HG02970 (cell line): ENCODE data around the gene GATB.

Experiments used
- ATAC-seq: cut with Tn5 transposase; IDR thresholded peaks from one replicate; pipeline ENCODE4 v1.9.1; 2021; ENCODE audit warnings: mild to moderate bottlenecking, moderate library complexity, moderate number of reproducible peaks; ENCODE audit not compliant: unreplicated experiment, low FRiP score

GATB gene

GRCh38 chr4:151678048-151678872, 82.5 kb downstream of the GATB start:
- no peak for ATAC-seq

DNA sequence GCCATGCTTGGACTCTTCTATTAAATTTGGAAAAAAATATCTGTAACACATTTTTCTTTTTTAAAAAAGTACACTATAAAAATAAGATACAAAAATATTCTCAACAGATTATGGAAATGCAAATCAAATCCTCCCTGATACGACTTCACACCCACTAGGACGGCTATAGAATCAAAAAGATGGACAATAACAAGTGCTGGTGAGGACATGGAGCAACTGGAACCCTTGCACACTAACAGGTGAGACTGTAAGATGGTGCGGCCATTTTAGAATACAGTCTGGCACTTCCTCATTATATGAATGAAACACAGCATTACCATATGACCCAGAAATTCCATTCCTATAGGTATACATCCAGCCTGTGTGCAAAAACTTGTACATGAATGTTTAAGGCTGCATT, 83.6 kb downstream of the GATB start:
- no peak for ATAC-seq

GRCh38 chr4:151676301-151676700, 84.5 kb downstream of the GATB start:
- no peak for ATAC-seq

DNA sequence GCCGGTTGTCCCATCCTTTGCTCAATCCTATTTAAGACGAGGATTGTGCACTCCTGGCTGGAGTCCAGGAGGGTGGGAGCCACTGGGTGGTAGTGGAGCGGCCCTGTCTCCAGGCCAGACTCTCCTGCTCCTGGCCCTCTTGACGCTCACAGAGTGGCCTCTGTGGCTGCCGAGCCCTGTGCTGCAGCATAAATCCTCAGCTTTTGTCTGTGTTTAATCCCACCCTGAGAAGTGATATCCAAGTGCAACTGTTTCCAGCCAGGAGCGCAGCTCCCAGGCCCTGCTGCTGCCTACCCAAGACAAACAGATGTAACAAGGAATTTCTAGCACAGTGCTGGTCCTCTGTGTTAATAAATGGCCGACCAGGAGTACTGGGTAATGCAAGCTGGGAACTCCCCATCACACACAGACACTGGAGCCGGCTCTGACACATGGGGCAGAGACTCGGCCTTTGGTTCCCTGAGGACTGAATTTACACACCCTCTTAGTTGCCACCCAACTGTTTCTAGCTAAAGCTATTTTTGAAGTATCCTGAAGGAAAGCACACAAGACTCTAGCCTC, 85.3 kb downstream of the GATB start:
- no peak for ATAC-seq

DNA sequence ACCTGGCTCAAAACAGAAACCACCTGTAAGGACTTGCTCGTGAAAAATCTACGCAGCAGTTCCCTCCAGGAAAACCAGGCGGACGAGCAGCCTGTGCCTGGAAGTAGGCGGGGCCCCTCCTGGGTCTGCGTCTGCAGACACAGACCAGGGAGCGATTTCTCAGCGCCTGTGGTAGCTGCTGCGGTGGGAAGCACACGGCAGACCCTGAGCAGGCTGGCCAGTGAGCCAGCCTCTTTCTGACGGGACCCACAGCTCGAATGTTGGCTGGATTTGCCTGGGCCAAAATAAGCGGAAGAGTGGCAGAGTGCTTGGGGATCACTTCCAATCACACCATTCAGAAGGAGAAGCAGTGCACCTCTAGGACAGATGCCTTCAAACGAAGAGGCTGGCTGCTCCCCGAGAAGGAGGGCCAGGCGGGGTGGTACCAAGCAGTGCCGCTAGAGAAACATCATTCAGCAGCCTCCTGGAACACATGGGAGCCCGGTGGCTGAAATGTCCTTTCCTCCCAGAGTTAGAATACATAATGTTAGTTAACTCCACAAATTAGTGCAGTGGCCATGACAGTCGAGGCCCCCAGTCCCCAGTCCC, 85.9 kb downstream of the GATB start:
- no peak for ATAC-seq

DNA sequence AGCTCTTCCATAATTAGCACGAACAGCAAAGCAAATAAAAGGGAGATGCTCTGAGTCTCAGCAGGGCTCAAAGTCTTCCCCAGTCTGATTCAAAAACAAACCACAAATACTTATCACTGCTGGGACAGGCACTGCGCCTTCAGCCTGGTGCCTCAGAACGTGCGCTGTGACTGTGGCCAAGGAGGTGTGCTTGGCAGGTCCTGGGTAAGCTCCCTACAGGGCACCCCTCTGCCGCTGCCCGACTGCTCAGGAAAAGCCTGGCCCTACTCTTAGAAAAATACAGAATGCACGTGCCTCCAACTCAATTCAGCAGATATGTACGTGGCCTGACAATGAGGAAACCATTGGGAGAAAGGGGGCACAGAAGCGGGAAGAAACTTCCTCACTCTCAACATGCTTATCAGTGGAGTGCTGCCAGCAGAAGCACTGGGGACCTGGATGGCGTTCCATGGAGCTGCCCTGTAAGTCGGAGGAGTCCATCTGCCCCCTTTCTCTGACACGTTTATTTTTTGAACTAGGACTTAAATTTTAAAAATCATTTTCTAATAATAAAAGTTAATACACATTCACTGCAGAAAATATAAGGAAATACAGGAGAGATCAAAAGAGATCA, 86.8 kb downstream of the GATB start:
- ATAC-seq, result no peak

DNA sequence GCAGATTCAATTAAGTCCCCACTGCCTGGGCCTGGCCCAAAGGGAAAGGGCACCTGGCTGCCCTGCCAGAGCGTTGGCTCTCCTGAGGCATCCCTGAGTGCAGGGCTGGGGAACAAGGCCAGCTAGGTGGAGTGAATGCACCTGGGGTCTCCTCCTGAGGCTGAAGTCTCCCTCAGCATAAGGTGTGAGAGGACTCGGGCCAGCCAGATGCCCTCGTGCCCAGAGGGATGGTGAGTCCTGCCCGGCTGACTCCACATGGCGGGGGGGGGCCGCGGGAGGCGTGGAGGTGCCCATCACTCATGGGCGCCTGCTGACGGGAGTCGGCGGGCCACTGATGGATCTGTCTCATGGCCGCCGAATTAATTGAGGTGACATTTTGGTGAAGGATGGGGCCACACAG, 87.8 kb downstream of the GATB start:
- no peak for ATAC-seq

- ATAC-seq, result no peak
Observed at GRCh38 chr4:151671541-151672059, 89.2 kb downstream of the GATB start.

DNA sequence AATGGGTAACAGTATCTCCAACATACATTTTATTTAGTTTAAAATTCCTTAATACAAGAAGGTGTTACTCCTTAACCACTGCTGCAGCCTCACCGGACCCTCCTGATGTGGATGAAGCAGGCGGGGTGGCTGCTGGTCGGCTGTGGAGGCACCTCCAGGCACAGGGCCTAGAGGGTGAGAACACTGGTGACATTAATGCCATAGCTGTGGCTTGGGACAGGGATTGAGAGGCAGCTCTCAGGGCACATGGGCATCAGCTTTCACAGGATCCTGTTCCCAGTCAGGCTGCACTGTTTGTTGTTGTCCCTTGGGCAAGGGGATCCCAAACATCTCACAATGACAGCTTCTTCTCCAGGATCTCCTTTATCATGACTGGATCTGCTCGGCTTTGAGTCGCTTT, 90.0 kb downstream of the GATB start:
- no peak for ATAC-seq

GRCh38 chr4:151669990-151670389, 90.8 kb downstream of the GATB start:
- ATAC-seq, result no peak

- ATAC-seq, result no peak
Observed at GRCh38 chr4:151668689-151669402, 92.0 kb downstream of the GATB start.

GRCh38 chr4:151667666-151668065, 93.1 kb downstream of the GATB start:
- ATAC-seq, result no peak

DNA sequence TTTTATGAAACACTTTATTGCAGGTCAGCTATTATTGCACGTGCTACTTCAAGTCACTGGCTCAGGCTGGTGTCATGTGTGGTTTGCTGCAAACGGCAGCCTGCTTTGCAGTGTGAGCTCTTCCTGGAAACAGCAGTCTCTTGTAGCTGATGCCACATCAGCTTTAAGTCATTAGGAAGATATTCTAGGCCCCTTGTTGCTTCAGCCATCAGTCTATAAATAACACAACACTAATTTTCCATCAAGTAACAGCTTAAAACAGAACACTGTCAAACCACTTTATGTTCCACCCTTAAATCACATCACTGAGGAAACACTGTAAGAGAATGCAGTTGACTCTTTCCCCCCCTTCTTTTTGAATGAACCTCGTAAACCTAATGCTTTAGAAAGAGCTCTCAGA, 93.8 kb downstream of the GATB start:
- no peak for ATAC-seq

GRCh38 chr4:151666501-151666900, 94.3 kb downstream of the GATB start:
- no peak for ATAC-seq

- ATAC-seq, result no peak
Observed at GRCh38 chr4:151665785-151666127, 95.1 kb downstream of the GATB start.

DNA sequence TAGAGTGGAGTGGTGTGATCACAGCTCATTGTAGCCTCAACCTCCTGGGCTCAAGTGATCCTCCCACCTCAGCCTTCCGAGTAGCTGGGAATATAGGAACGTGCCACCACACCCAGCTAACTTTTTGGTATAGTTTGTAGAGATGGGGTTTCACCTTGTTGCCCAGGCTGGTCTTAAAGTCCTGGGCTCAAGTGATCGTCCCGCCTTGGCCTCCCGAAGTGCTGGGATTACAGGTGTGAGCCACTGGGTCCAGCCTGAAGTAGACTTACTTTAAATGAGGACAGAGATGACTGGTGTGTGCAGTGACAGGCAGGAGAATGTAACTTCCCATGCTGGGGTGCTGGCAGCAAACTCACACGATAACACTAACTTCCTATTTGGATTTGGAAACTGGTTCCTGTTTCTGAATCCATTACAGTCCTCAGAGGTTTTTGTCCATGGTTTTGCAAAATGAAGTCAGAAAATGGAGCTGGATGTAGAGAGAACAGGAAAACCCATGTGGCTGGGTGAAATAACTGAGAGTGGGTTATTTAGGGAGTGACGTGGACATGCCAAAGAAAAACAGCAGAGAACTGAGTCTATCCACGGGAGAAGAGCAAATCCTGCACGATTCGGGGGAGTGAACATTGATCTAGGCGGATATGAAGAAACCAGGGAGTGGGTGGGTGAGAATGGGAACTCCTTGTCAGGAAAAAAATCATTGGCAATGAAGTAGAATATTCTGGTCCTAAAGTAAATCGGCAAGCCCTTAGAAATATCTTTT, 95.6 kb downstream of the GATB start:
- ATAC-seq, result no peak

- ATAC-seq, result no peak
Observed at GRCh38 chr4:151664289-151664688, 96.5 kb downstream of the GATB start.

GRCh38 chr4:151663109-151663508, 97.7 kb downstream of the GATB start:
- ATAC-seq, result no peak

GRCh38 chr4:151661873-151662272, 98.9 kb downstream of the GATB start:
- ATAC-seq, result no peak

GRCh38 chr4:151660676-151661075, 100.1 kb downstream of the GATB start:
- ATAC-seq, result no peak
